HPDE6-E6E7 (cell line): Measurements from ENCODE around the gene ALKBH7.
A peak's percentile ranks its signal among the peaks of the same experiment; 100 is the strongest.
"Not testable (repeated sequence)": the region's sequence is repeated elsewhere in the genome, so short reads cannot be mapped to it uniquely, and the experiment has no call there.

Experiments used
- DNase-seq: peaks from one replicate; pipeline ENCODE4 v3.0.0; 2011; ENCODE audit warnings: missing footprints; ENCODE audit errors: extremely low spot score

ALKBH7 gene

DNA sequence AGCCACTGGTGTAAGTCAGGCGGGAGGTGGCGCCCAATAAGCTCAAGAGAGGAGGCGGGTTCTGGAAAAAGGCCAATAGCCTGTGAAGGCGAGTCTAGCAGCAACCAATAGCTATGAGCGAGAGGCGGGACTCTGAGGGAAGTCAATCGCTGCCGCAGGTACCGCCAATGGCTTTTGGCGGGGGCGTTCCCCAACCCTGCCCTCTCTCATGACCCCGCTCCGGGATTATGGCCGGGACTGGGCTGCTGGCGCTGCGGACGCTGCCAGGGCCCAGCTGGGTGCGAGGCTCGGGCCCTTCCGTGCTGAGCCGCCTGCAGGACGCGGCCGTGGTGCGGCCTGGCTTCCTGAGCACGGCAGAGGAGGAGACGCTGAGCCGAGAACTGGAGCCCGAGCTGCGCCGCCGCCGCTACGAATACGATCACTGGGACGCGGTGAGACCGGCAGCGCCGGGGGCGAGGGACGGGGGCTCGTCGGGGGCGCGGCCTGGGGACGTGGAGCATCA is at the start of gene ALKBH7:
Gene ALKBH7 (plus strand): TSS at position 201 of the 502 bp plus-strand sequence. CDS start 27 bp downstream, at position 228.
- DNase-seq, result peak; percentile 98

DNA sequence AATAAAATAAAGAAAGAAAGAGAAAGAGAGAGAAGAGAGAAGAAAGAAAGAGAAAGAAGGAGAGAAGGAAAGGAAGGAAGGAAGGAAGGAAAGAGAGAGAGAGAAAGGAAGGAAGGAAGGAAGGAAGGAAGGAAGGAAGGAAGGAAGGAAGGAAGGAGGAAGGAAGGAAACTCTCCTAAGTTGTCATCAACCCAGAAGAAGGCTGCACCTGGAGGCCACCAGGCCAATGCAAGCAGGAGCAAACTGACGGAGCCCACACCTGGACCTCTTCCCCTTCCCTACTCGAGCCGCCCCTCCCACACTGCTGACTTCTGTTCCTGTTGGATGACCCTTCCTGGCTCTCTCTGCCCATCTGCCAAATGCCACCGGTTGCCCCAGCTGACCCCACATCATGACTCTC is 47.8 kb upstream of the ALKBH7 start:
- no peak for DNase-seq

GRCh38 chr19:6325614-6326013 is 47.0 kb upstream of the ALKBH7 start:
- DNase-seq, result no peak

DNA sequence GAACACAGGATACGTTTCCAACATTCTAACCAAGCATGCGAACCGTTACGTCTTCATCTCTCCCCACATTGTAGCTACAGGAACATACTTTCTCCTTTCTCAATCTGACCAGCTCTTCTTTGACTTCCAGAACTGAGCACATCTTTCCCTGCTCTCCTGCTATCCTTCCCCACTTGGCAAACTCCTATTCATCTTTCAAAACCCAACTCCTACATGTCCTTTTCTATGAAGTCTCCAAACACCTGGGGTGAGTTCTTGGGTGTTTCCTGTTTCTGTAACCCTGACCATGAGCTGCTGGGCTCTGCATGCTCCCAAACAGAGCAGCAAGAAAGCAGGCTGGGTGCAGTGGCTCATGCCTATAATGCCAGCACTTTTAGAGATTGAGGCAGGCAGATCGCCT is 45.8 kb upstream of the ALKBH7 start:
- DNase-seq, result no peak

DNA sequence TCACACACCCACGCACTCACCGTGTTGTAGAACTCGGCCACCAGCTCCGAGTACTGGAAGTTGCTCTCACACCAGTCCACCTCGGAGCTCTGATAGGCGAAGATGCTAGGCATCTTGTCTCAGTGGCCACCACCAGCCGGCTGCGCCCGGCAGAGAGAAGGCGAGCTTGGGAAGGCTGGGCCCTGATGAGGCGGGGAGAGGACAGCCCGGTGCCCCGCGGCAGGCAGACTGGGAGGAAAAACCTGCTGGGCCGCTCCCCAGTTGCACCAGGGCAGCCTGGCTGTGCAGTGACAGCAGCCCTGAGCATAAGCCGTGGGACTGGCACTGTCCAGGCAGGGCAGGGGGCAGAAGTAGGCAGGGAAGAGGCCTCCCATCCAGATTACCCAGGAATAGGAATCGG is 39.2 kb upstream of the ALKBH7 start, which contains the start of gene ACER1:
Gene ACER1 (minus strand): TSS at position 174 of the 400 bp plus-strand sequence. CDS start 61 bp downstream, at position 113.
- DNase-seq, result no peak

GRCh38 chr19:6334490-6335285 is 37.9 kb upstream of the ALKBH7 start:
- no peak for DNase-seq

- no peak for DNase-seq
These were observed 31.9 kb upstream of the ALKBH7 start for GRCh38 chr19:6340493-6341201.

DNA sequence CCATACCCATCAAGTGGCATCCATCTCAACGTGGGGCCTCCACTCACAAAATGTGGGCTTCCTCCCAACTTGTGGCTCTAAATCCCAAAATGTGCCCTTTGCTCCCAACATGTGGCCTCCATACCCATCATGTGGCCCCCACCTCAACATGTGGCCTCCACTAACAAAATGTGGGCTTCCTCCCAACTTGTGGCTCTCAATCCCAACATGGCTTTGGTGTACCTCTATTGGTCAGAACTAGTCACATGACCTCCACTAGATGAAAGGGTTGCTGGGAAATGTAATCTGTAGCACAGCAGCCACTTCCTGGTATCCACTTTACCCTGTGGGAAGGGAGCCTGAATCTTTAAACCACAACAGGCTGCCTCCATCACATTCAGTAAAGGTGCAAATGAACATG is 29.1 kb upstream of the ALKBH7 start:
- no peak for DNase-seq

DNA sequence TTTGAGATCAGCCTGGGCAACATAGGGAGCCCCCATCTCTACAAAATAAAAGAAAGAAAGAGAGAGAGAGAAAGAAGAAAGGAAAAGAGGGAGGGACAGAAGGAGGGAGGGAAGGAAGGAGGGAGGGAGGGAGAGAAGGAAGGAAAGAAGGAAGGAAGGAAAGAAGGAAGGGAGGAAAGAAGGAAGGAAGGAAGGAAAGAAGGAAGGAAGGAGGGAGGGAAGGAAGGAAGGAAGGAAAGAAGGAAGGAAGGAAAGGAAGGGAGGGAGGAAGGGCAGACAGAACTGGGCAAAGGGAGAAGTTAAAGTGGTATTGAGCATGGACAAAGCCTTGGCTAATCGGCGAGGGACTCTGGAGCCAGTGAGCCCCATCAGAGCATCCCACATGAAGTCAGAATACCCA is 23.3 kb upstream of the ALKBH7 start:
- DNase-seq, result not testable (repeated sequence)

- DNase-seq, result no peak
These were observed 21.9 kb upstream of the ALKBH7 start for GRCh38 chr19:6350688-6351087.

GRCh38 chr19:6352381-6353165 is 20.0 kb upstream of the ALKBH7 start:
- DNase-seq, result no peak

GRCh38 chr19:6354098-6354674 is 18.4 kb upstream of the ALKBH7 start:
- DNase-seq, result no peak

DNA sequence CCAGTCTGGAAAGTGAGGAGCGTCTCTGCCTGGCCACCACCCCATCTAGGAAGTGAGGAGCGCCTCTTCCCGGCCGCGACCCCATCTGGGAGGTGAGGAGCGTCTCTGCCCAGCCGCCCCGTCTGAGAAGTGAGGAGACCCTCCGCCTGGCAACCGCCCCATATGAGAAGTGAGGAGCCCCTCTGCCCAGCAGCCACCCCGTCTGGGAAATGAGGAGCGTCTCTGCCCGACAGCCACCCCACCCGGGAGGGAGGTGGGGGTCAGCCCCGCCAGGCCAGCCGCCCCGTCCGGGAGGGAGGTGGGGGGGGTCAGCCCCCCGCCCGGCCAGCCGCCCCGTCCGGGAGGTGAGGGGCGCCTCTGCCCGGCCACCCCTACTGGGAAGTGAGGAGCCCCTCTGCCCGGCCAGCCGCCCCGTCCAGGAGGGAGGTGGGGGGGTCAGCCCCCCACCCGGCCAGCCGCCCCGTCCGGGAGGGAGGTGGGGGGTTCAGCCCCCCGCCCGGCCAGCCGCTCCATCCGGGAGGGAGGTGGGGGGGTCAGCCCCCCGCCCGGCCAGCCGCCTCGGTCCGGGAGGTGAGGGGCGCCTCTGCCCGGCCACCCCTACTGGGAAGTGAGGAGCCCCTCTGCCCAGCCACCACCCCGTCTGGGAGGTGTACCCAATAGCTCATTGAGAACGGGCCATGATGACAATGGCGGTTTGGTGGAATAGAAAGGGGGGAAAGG is 17.1 kb upstream of the ALKBH7 start:
- not testable (repeated sequence) for DNase-seq

DNA sequence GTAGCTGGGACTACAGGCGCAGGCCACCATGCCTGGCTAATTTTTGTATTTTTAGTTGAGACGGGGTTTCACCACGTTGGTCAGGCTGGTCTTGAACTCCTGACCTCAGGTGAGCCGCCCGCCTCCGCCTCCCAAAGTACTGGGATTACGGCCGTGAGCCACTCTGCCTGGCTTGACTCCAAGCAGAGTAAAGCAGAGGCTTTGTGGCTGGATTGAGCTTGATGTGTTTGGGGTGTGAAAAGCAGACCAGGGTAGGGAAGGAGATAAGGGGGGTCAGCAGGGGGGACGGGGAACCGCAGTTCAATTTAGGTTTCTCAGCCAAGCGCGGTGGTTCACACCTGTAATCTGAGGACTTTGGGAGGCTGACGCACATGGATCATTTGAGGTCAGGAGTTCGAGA is 15.4 kb upstream of the ALKBH7 start:
- no peak for DNase-seq

DNA sequence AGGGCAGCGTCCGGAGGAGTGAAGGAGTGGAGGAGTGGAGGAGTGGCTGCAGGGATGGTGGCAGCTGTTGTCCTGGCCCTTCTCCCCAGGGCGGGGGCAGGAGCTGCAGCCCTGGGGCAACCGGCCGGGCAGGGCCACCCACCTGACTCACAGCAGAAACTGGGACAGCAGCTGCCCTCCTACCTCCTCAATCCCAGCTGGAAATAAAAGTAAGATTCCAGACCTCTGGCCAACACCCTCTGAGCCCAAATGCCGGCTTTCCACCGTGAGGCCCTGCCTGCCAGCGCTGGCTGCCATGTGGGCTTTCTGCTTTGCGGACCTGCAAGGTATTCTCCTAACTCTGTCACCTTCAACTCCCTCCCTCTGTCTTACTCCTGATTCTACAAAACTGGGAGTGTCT is 14.6 kb upstream of the ALKBH7 start:
- DNase-seq, result no peak

DNA sequence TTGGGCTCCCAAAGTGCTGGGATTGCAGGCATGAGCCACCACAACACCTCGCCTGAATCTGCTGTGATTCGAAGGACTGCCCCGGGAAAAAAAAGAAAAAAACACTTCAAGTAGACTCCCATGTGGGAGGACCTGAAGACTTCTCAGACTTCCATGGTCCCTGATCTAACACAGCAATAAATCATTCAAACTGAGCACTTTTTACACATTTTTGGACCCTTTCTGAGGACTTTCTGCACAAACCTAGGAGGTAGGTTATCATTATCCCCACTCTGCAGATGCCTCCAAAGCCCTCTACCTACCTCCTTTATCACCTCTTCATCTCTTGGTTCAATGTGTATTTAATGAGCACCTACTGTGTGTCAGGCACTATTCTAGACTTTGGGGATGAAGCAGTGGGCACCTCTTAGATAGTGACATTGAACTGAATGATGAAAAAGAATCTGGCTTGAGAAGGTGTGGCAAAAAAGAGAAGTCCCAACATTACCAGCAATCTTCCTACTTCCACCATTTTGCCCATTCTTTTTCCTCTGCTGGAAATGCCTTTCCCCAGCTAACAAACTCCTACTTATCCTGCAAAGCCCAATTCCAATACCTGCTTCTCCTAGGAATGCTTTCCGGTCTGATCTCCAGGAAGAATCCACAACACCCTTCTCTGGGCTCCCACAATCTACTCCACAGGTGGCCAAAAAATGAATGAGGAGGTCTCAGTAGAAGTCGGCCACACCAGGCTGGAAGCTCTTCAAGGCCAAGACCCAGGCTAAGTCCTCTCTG is 12.8 kb upstream of the ALKBH7 start:
- DNase-seq, result no peak

GRCh38 chr19:6360445-6360844 is 12.1 kb upstream of the ALKBH7 start:
- not testable (repeated sequence) for DNase-seq

GRCh38 chr19:6360857-6361216 is 11.8 kb upstream of the ALKBH7 start:
- DNase-seq, result not testable (repeated sequence)

- DNase-seq, result no peak
These were observed 10.6 kb upstream of the ALKBH7 start for GRCh38 chr19:6362027-6362350.

GRCh38 chr19:6362351-6362801 is 10.2 kb upstream of the ALKBH7 start:
- no peak for DNase-seq
